Heart right ventricle (tissue), 16 donors: ENCODE data around the gene MTMR1. TPM values are rescaled to one million over a fixed set of nuclear protein-coding genes. Genes with fewer than 3 reads are reported as not detected.

ENCODE experiments used
- ATAC-seq, 8 donors: fragments of 200-7000 bp; cut with Tn5 transposase; one replicate each; pipeline ENCODE4 v1.9.1; 2020; ENCODE audit warnings: mild to moderate bottlenecking in 8 of 8, moderate library complexity in 8 of 8, moderate number of reproducible peaks in 1 of 8
- DNase-seq, 2 donors: peaks; one replicate each; pipeline ENCODE4 v3.0.0-alpha.2; 2020
- H3K27ac ChIP-seq, 10 donors: fragments of 200-600 bp; sonication (generic) in 2 of 10; one replicate each; pipeline versions ENCODE4 v1.5.0 to v1.8.0; 2020 to 2022; ENCODE audit warnings: mild to moderate bottlenecking in 3 of 10
- H3K27me3 ChIP-seq, 7 donors: fragments of 200-600 bp; one replicate each; pipeline ENCODE4 v1.8.0; 2021 to 2022; ENCODE audit warnings: mild to moderate bottlenecking in 2 of 7
- H3K36me3 ChIP-seq, 9 donors: fragments of 200-600 bp; sonication (generic) in 1 of 9; one replicate each; pipeline versions ENCODE4 v1.5.0 to v1.8.0; 2020 to 2022; ENCODE audit warnings: mild to moderate bottlenecking in 2 of 9
- H3K4me1 ChIP-seq, 9 donors: fragments of 200-600 bp; sonication (generic) in 1 of 9; one replicate each; pipeline versions ENCODE4 v1.5.0 to v1.8.0; 2020 to 2022; ENCODE audit warnings: mild to moderate bottlenecking in 4 of 9
- H3K4me3 ChIP-seq, 10 donors: fragments of 200-600 bp; sonication (generic) in 2 of 10; one replicate each; pipeline versions ENCODE4 v1.5.0 to v1.8.0; 2020 to 2022; ENCODE audit warnings: mild to moderate bottlenecking in 7 of 10, moderate library complexity in 2 of 10
- H3K9me3 ChIP-seq, 11 donors: fragments of 200-600 bp in 10 of 11; sonication (generic) in 2 of 11; one replicate each; pipeline versions ENCODE4 v1.5.0 to v1.8.0; 2013 to 2022; ENCODE audit warnings: mild to moderate bottlenecking in 2 of 11, control low read depth in 1 of 11, moderate library complexity in 1 of 11
- WGBS, 2 donors: extraction: QIAGEN DNeasy Blood & Tissue Kit; methylation state at CpG; one replicate each; pipeline ENCODE4 v1.1.7; 2013; ENCODE audit warnings: inconsistent platforms in 1 of 2; 5-methylcytosine and 5-hydroxymethylcytosine counted together
- intact Hi-C, 10 donors: fragments of 100-400 bp; cut with DNase I; formaldehyde crosslinking; loops; one replicate each; pipeline versions ENCODE4 v1.11.1 to v1.14.2; 2022
- polyA plus RNA-seq, 2 donors: library from polyadenylated mRNA; stranded (reverse); fragments of 200-250 nt; gene quantifications; one replicate each; pipeline ENCODE4 v1.2.3, GENCODE V29; 2013
- total RNA-seq, 10 donors: library from RNA; stranded (reverse); fragmentation: NEBNext Ultra II Directional in 3 of 10; extraction: Animal tissue kit (Norgen Biotek cat#: 25700) in 3 of 10; gene quantifications; one replicate each; pipeline versions ENCODE4 v1.2.1 to v1.2.4, GENCODE V29; 2021 to 2023
- TF ChIP-seq, protein P1 (sequence below), 9 donors: fragments of 200-600 bp; sonication (generic) in 2 of 9; IDR thresholded peaks; one replicate each; pipeline versions ENCODE4 v1.5.0 to v1.8.0; 2021 to 2022; ENCODE audit warnings: antibody characterized with exemption in 9 of 9, mild to moderate bottlenecking in 5 of 9, moderate library complexity in 1 of 9
- donor health status: Arrhythmogenic right ventricular cardiomyopathy.
- donor health status: ischemic (EF 13 %, LVEDD 7.1; RV severe dilation, severe dysfunction).
- donor health status: healthy with polysubstance abuse.
- donor health status: DM: no; HTN: yes; CAD: no.
- donor health status: DM: no; HTN: no; CAD: no.
- donor health status: ischemic (EF 25% LVEDD 6.9; RV normal size, moderate dysfunction).
- donor health status: ischemic (EF 25% LVEDD 5.7; RV mildly dilated, moderate dysfunction).
- donor health status: healthy.
- donor health status: DM: yes; HTN: yes; CAD: no.
- donor health status: Ischemic cardiomyopathy.
- donor health status: ischemic (EF 35%, LVEDD 5.7; RV mildly dilated, moderate dysfunction).
- donor health status: nonischemic (EF 11% LVEDD 7.7; RV severe dilation, severe dysfunction).
- donor health status: DM: yes; HTN: yes; CAD: no.
- donor health status: PGD.
- donor health status: ischemic (EF 29% LVEDD 5.4; RV normal size, mild dysfunction).
- donor health status: nonischemic (EF 23%, LVEDD 6.1; RV moderate dilation, normal function).

MTMR1 gene
- total and polyA plus RNA-seq, 12 donors, result 5.6 to 24.9 (median 19.2) TPM

DNA sequence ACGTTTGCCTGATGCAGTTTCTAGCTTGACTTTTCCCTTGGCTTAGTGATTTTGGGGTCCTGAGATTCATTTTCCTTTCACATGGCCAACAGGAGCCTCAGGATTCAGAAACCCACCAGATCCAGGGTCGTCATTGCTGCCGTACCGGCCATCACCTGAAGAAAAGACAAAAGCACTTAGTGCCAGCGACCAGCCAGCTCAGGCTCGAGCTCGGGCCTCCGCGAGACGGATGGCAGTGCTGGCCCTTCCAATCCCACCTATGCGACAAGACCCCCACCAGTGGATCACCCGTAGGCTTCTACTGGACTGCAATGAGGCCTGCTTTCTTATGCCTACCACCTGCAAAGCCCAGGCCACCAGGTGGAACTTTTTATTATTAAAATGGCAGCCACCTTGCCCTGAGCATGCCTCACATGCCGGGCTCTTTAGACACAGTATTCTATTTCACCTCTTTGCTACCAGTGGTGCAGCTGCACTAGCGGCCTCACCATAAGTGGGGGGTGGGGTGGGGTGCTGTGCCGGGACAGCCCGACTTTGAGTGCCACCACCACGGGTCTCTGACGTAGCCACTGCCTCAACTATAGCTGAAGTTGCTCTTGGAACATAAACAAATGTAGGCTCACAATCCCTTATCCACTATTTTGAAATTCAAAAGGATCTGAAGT is 84.3 kb downstream of the MTMR1 start:
- no peak for DNase-seq
- intact Hi-C loops, result loop anchor here in 5 of 10 donors (10.0 kb wide), 3 partner anchors 127 to 227 kb away; partner anchors contain the start of gene HMGB3 (in 3 of the 5)

DNA sequence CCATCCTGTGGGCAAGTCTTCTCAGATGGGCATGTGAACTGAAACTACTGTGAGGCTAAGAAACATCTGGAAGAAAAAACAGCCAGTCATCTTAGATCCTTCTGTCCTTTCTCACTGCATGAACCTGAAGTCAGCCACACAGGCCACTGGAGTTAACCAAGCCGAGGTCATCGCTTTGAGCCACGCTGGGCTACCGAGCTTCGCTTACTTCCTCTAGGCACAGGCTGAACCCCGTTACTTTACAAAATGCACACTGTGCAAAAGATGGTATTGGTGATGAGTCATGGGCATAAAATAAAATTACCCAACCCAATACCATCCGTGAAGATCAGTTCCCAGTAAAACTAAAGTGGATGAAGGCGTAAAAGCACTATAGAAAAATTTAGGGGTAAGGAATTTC is 86.2 kb downstream of the MTMR1 start:
- H3K4me1 ChIP-seq, result no peaks in the 10 kb centered on the region
- WGBS, 2 donors, result 91% methylated on average over 8 of the region's 8 CpGs
- H3K9me3 ChIP-seq, result no peaks in the 10 kb centered on the region
- intact Hi-C loops, result loop anchor here in 5 of 10 donors (10.0 kb wide), 3 partner anchors 125 to 225 kb away; partner anchors contain the start of gene HMGB3 (in 3 of the 5)
- DNase-seq (no peak), ATAC-seq (peak in 1 of 8 donors; percentile 47)
- peaks cover 0 to 20% (median 0%) of the 10 kb centered on the region in 9 donors for H3K36me3 ChIP-seq
- H3K4me3 ChIP-seq, result no peak overlapping the region
- H3K27ac ChIP-seq, result no peak overlapping the region
- TF ChIP-seq, protein P1, sequence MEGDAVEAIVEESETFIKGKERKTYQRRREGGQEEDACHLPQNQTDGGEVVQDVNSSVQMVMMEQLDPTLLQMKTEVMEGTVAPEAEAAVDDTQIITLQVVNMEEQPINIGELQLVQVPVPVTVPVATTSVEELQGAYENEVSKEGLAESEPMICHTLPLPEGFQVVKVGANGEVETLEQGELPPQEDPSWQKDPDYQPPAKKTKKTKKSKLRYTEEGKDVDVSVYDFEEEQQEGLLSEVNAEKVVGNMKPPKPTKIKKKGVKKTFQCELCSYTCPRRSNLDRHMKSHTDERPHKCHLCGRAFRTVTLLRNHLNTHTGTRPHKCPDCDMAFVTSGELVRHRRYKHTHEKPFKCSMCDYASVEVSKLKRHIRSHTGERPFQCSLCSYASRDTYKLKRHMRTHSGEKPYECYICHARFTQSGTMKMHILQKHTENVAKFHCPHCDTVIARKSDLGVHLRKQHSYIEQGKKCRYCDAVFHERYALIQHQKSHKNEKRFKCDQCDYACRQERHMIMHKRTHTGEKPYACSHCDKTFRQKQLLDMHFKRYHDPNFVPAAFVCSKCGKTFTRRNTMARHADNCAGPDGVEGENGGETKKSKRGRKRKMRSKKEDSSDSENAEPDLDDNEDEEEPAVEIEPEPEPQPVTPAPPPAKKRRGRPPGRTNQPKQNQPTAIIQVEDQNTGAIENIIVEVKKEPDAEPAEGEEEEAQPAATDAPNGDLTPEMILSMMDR (IDR thresholded peaks at IDR 0.05), result no peak
- H3K27me3 ChIP-seq, result no peaks in the 10 kb centered on the region

More for the DNA sequence above, 84.3 kb downstream of the MTMR1 start:
- H3K9me3 ChIP-seq, result no peaks in the 10 kb centered on the region
- 98% methylated on average over 18 of the region's 18 CpGs for WGBS, 2 donors
- H3K4me1 ChIP-seq, result no peaks in the 10 kb centered on the region
- no peak for ATAC-seq
- no peak overlapping the region for H3K27ac ChIP-seq
- TF ChIP-seq, protein P1 (IDR thresholded peaks at IDR 0.05), result no peak
- no peak overlapping the region for H3K4me3 ChIP-seq
- peaks cover 0 to 21% (median 0%) of the 10 kb centered on the region in 9 donors for H3K36me3 ChIP-seq
- H3K27me3 ChIP-seq, result no peaks in the 10 kb centered on the region

DNA sequence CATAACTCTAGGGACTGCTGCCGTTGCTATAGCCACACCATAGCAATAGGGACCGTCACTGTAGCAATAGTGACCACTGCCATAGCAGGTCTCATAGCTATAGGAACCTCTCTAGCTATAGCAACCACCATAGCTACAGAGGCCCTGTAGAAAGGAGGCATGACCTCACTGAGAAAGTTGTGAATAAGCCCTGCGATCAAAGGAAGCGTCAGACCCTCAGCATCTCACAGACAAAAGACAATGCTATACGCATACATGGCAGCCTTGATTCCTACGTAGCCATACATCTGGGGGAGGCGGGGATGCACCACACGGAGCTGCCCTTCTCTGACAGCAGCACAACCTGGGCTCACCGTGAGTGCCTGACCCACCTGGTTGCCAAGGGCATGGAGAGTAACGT is 88.5 kb downstream of the MTMR1 start:
- Histone ChIP-seq H3K36me3 (peaks cover 0 to 11% (median 0%) of the 10 kb centered on the region in 9 donors), H3K27me3 (no peaks in the 10 kb centered on the region), H3K9me3 (no peaks in the 10 kb centered on the region), H3K27ac (no peak overlapping the region), H3K4me1 (no peaks in the 10 kb centered on the region), H3K4me3 (no peak overlapping the region)
- intact Hi-C loops, result no loop called here
- no peak for DNase-seq
- ATAC-seq, result no peak
- TF ChIP-seq, protein P1 (IDR thresholded peaks at IDR 0.05), result no peak
- WGBS, 2 donors, result 95 to 97% methylated on average over 10 of the region's 10 CpGs

DNA sequence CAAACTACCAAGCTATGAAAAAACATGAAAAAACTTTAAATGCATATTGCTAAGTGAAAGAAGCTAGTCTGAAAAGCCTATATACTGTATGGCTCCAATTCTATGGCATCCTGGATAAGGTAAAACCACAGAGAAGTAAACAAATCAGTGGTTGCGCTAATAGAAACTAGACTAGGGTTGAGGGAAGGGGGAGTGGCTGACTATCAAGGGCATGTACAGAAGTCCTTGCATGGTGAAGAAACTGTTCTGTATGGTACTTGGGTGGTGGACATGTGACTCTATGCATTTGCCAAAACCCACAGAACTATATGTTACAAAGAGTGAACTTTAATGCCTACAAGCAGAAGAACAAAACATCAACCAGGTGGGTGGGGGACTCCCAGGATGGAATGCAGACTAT is 96.8 kb downstream of the MTMR1 start:
- H3K4me1 ChIP-seq, result no peaks in the 10 kb centered on the region
- intact Hi-C loops, result no loop called here

More for the DNA sequence above, 96.8 kb downstream of the MTMR1 start:
- WGBS, 2 donors, result 95 to 100% methylated on average over 1 of the region's 1 CpG
- DNase-seq (no peak), ATAC-seq (no peak)
- no peaks in the 10 kb centered on the region for H3K9me3 ChIP-seq
- no peak overlapping the region for H3K27ac ChIP-seq
- no peaks in the 10 kb centered on the region for H3K27me3 ChIP-seq
- no peak overlapping the region for H3K4me3 ChIP-seq
- H3K36me3 ChIP-seq, result peaks cover 0 to 56% (median 0%) of the 10 kb centered on the region in 9 donors
- TF ChIP-seq, protein P1 (IDR thresholded peaks at IDR 0.05), result no peak
